Fibroblast of pulmonary artery (primary cell): ENCODE data around the gene TRIM13.
A peak's percentile ranks its signal among the peaks of the same experiment; 100 is the strongest.

ENCODE experiments used
- DNase-seq: peaks from one replicate; pipeline ENCODE4 v3.0.0-alpha.2; 2010; ENCODE audit warnings: low read depth
- H3K4me3 ChIP-seq: replicated peaks from 2 replicates; pipeline ENCODE4 v1.5.1; 2011; ENCODE audit warnings: low read depth, mild to moderate bottlenecking, control low read depth, low read length, moderate library complexity
- TF ChIP-seq, protein P1 (sequence below): IDR thresholded peaks from 2 replicates; pipeline ENCODE4 v1.5.1; 2011; ENCODE audit warnings: mild to moderate bottlenecking, control low read depth, low read length, inconsistent platforms; ENCODE audit errors: missing control alignments

Gene TRIM13

GRCh38 chr13:50015258-50015657 is 18.4 kb downstream of the TRIM13 start, which contains the start of gene KCNRG:
KCNRG (plus strand) TSS chr13:50015444; CDS start chr13:50015494, 50 bp downstream.
- H3K4me3 ChIP-seq, result no peak within 1 kb of the TSS
- TF ChIP-seq, protein P1, sequence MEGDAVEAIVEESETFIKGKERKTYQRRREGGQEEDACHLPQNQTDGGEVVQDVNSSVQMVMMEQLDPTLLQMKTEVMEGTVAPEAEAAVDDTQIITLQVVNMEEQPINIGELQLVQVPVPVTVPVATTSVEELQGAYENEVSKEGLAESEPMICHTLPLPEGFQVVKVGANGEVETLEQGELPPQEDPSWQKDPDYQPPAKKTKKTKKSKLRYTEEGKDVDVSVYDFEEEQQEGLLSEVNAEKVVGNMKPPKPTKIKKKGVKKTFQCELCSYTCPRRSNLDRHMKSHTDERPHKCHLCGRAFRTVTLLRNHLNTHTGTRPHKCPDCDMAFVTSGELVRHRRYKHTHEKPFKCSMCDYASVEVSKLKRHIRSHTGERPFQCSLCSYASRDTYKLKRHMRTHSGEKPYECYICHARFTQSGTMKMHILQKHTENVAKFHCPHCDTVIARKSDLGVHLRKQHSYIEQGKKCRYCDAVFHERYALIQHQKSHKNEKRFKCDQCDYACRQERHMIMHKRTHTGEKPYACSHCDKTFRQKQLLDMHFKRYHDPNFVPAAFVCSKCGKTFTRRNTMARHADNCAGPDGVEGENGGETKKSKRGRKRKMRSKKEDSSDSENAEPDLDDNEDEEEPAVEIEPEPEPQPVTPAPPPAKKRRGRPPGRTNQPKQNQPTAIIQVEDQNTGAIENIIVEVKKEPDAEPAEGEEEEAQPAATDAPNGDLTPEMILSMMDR, result no peak
- DNase-seq, result peak; percentile 58

GRCh38 chr13:50015750-50016149 is 18.9 kb downstream of the TRIM13 start:
- no peak overlapping the region for H3K4me3 ChIP-seq
- no peak for DNase-seq
- TF ChIP-seq, protein P1, result no peak

DNA sequence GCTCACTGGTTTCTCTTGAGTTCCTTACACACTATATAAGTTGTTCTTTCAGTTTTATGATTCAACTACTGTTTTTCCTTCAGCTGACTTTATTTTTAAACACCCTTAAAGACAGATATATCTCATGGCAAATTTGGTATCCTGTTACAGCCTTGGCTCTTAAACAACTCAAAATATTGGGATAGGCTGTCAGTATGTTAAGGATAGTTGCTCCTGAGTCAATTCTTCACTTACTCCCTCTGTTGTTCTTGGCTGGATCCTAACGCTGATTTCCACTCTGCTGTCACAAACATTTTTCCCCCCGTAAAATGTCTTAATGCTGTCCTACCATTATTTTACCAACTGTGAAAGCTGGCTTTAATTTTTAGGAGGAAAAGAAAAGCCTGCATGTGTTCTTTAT is 19.6 kb downstream of the TRIM13 start:
- peak; percentile 54 for DNase-seq
- TF ChIP-seq, protein P1, result no peak

GRCh38 chr13:50017819-50018218 is 21.0 kb downstream of the TRIM13 start:
- TF ChIP-seq, protein P1, result no peak
- H3K4me3 ChIP-seq, result no peak overlapping the region
- no peak for DNase-seq

More for the DNA sequence above, 19.6 kb downstream of the TRIM13 start:
- no peak overlapping the region for H3K4me3 ChIP-seq

DNA sequence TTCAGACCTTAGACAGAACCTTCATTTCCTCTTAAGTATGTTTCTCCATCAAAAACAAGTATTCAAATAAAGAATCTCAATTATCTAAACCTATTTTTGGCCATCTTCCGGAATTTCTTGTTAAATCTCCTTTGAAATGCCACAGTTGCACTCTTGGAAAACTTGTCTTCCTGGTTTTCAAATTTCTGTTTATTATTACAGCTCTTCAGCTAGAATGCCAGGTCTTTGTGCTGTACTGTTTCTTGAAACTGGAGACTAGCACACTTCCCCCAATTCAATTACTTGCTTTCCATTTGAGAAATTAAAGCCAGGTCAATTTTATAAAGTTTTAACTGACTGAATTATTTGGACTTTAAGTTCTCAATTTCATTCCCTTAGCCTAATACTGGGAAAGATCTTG is 28.6 kb downstream of the TRIM13 start:
- DNase-seq, result no peak
- H3K4me3 ChIP-seq, result no peak overlapping the region
- TF ChIP-seq, protein P1, result no peak

DNA sequence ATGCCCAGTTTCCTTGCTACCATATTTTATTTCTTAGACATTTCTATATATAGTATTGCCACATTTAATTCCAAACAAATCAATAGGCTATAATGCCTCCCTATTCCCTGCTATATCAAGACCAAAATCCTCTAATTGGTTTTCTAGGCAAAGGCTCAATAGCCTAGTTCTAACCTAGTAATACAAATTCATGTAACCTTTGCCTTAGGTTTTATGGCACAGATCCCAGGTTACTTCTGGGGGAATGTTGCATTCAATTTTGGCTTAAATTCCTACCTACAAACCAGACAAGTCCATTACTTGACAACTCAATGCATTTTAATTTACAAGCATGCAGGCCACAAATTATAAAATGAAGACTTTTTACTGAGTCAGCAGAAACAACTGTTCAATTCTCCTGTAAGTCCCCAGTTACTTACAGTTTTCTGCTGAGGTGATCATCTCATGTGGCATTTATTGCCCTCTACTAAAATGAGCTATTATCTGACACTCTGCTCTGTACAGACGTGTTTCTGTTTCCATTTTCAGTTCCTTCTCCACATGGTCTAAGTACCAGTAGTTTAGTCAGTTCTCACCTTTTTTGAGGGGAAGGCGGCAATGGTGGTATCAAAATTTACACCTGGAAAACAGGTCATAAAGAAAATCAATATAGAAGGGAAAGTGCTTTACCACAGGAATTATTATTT is 30.1 kb downstream of the TRIM13 start:
- no peak overlapping the region for H3K4me3 ChIP-seq
- TF ChIP-seq, protein P1, result no peak
- no peak for DNase-seq

GRCh38 chr13:50030315-50030714 is 33.5 kb downstream of the TRIM13 start:
- TF ChIP-seq, protein P1, result no peak
- DNase-seq, result no peak
- no peak overlapping the region for H3K4me3 ChIP-seq
